Colonic mucosa (tissue), 4 donors: ENCODE data around the gene NTHL1. TPM values are rescaled to one million over a fixed set of nuclear protein-coding genes. Genes with fewer than 3 reads are reported as not detected.

Source experiments
- DNase-seq: peaks from one replicate; pipeline ENCODE4 v3.0.0-alpha.2; 2020
- H3K27ac ChIP-seq: fragments of 200-600 bp; one replicate; pipeline ENCODE4 v1.8.0; 2021
- H3K27me3 ChIP-seq: fragments of 200-600 bp; one replicate; pipeline ENCODE4 v1.8.0; 2021
- H3K36me3 ChIP-seq: fragments of 200-600 bp; one replicate; pipeline ENCODE4 v1.8.0; 2021
- H3K4me1 ChIP-seq: fragments of 200-600 bp; one replicate; pipeline ENCODE4 v1.8.0; 2021; ENCODE audit warnings: mild to moderate bottlenecking
- H3K4me3 ChIP-seq: fragments of 200-600 bp; one replicate; pipeline ENCODE4 v1.8.0; 2021
- H3K9ac ChIP-seq, 2 donors: one replicate each; pipeline ENCODE4 v1.7.0; 2013; ENCODE audit warnings: control low read depth in 2 of 2, low read depth in 2 of 2, low read length in 2 of 2
- H3K9me3 ChIP-seq: fragments of 200-600 bp; one replicate; pipeline ENCODE4 v1.8.0; 2021
- CTCF ChIP-seq: fragments of 200-600 bp; IDR thresholded peaks from one replicate; pipeline ENCODE4 v1.8.0; 2022; ENCODE audit warnings: antibody characterized with exemption, mild to moderate bottlenecking
- intact Hi-C: fragments of 100-400 bp; cut with DNase I; formaldehyde crosslinking; loops from one replicate; pipeline ENCODE4 v1.14.1; 2022
- total RNA-seq, 2 donors: library from RNA; stranded (reverse); fragmentation: NEBNext Ultra II Directional in 1 of 2; extraction: Animal tissue kit (Norgen Biotek cat#: 25700) in 1 of 2; gene quantifications; one replicate each; pipeline ENCODE4 v1.2.1, GENCODE V29; 2021
- donor health status: healthy.
- donor health status: DM: no; HTN: no; CAD: no.
- donor health status: DM: no; HTN: no; CAD: no.

NTHL1 gene
- total RNA-seq, 2 donors from 2014 or later, result 30.1 to 96.8 TPM

- H3K4me1 ChIP-seq, result no peaks in the 10 kb centered on the region
- no peaks in the 10 kb centered on the region for H3K9me3 ChIP-seq
- peaks cover 12% of the 10 kb centered on the region for H3K36me3 ChIP-seq
- no peak for TF ChIP-seq CTCF
- H3K4me3 ChIP-seq, result no peak overlapping the region
- no peak overlapping the region for H3K9ac ChIP-seq
- H3K27ac ChIP-seq, result no peak overlapping the region
- DNase-seq, result no peak
- no peaks in the 10 kb centered on the region for H3K27me3 ChIP-seq
- intact Hi-C loops, result loop anchor here (10.0 kb wide), 1 partner anchor 58 kb away; the partner anchor contains the start of gene NHERF2
These were observed 35.3 kb upstream of the NTHL1 start for GRCh38 chr16:2082983-2083364.

- H3K9ac ChIP-seq, result no peak overlapping the region
- H3K27me3 ChIP-seq, result no peaks in the 10 kb centered on the region
- intact Hi-C loops, result loop anchor here (10.0 kb wide), 1 partner anchor 58 kb away; the partner anchor contains the start of gene NHERF2
- H3K9me3 ChIP-seq, result no peaks in the 10 kb centered on the region
- peak; percentile 70 for DNase-seq
- H3K36me3 ChIP-seq, result peaks cover 12% of the 10 kb centered on the region
- H3K4me1 ChIP-seq, result no peaks in the 10 kb centered on the region
- H3K4me3 ChIP-seq, result no peak overlapping the region
- no peak for TF ChIP-seq CTCF
- peak overlapping the region; percentile 32 for H3K27ac ChIP-seq
These were observed 34.7 kb upstream of the NTHL1 start for GRCh38 chr16:2082171-2082982.

- intact Hi-C loops, result loop anchor here (10.0 kb wide), 1 partner anchor 57 kb away; the partner anchor contains the start of gene NHERF2
- H3K27ac ChIP-seq, result peak overlapping the region; percentile 32
- no peak overlapping the region for H3K4me3 ChIP-seq
- no peaks in the 10 kb centered on the region for H3K9me3 ChIP-seq
- H3K27me3 ChIP-seq, result no peaks in the 10 kb centered on the region
- H3K36me3 ChIP-seq, result peaks cover 5% of the 10 kb centered on the region
- DNase-seq, result no peak
- H3K9ac ChIP-seq, result no peak overlapping the region
- no peaks in the 10 kb centered on the region for H3K4me1 ChIP-seq
- TF ChIP-seq CTCF, result no peak
These were observed 33.8 kb upstream of the NTHL1 start for GRCh38 chr16:2081201-2082084.

- DNase-seq, result no peak
- intact Hi-C loops, result loop anchor here (10.0 kb wide), 1 partner anchor 55 kb away; the partner anchor contains the start of gene NHERF2
- no peaks in the 10 kb centered on the region for H3K9me3 ChIP-seq
- no peaks in the 10 kb centered on the region for H3K4me1 ChIP-seq
- no peak overlapping the region for H3K27ac ChIP-seq
- H3K4me3 ChIP-seq, result no peak overlapping the region
- no peaks in the 10 kb centered on the region for H3K36me3 ChIP-seq
- H3K9ac ChIP-seq, result no peak overlapping the region
- no peaks in the 10 kb centered on the region for H3K27me3 ChIP-seq
- no peak for TF ChIP-seq CTCF
These were observed 32.4 kb upstream of the NTHL1 start for GRCh38 chr16:2079991-2080390.

GRCh38 chr16:2079311-2079800, 31.7 kb upstream of the NTHL1 start:
- intact Hi-C loops, result no loop called here
- DNase-seq, result no peak

More at GRCh38 chr16:2079311-2079800, 31.7 kb upstream of the NTHL1 start:
- TF ChIP-seq CTCF, result no peak
- no peaks in the 10 kb centered on the region for H3K36me3 ChIP-seq
- no peaks in the 10 kb centered on the region for H3K9me3 ChIP-seq
- no peak overlapping the region for H3K9ac ChIP-seq
- no peak overlapping the region for H3K27ac ChIP-seq
- H3K4me3 ChIP-seq, result no peak overlapping the region
- H3K27me3 ChIP-seq, result no peaks in the 10 kb centered on the region
- no peaks in the 10 kb centered on the region for H3K4me1 ChIP-seq
